K562 (cell line): Measurements from ENCODE around the gene ACY1. TPM values are rescaled to one million over a fixed set of nuclear protein-coding genes. Genes with fewer than 3 reads are reported as not detected.

Experiments
- ATAC-seq: fragments of 200-7000 bp; cut with Tn5 transposase; 3 replicates; pipeline ENCODE4 v1.9.1; 2020; ENCODE audit warnings: moderate library complexity
- BruUV-seq: library from RNA; stranded (reverse); fragments of 400-500 nt; replicated peaks from 2 replicates; lab custom pipeline; 2021; lab: Mats Ljungman, UMichigan
- CTCF ChIA-PET: fragments of 300-600 bp; formaldehyde crosslinking; extraction: SDS; loops from one replicate; lab custom pipeline; 2021; ENCODE audit warnings: low intra/inter-chr PET ratio; lab: Yijun Ruan, JAX
- POLR2A ChIA-PET: fragments of 300-600, 350-650 bp; sonication (Branson Sonifier 250); formaldehyde crosslinking; extraction: SDS; loops from one replicate; lab custom pipeline; 2021; ENCODE audit warnings: antibody characterized with exemption, inconsistent platforms; lab: Yijun Ruan, JAX
- DNase-seq, 4 experiments: peaks; one replicate each; pipeline versions ENCODE4 v3.0.0 to v3.0.0-alpha.2; 2011 to 2018; ENCODE audit warnings: low spot score in 3 of 4, mixed read lengths in 3 of 4; ENCODE audit errors: extremely low read depth in 1 of 4
- FAIRE-seq: peaks from 2 replicates; lab custom pipeline; 2011; peaks lifted over from hg19 to GRCh38; lab: Jason Lieb, UNC
- H2AFZ ChIP-seq: 2 replicates; pipeline ENCODE4 v1.6.0; 2011; ENCODE audit warnings: low read depth, low read length, control low read depth, inconsistent platforms
- H3K27ac ChIP-seq: fragments of 200-600 bp; 3 replicates; pipeline ENCODE4 v1.8.0; 2011; ENCODE audit warnings: low read depth, mild to moderate bottlenecking, control low read depth, inconsistent platforms, low read length, moderate library complexity, mixed read lengths; ENCODE audit errors: extremely low read depth
- H3K27me3 ChIP-seq, 2 experiments: fragments of 300-600 bp in 1 of 2; 2 replicates in 1 of 2; 3 replicates in 1 of 2; pipeline versions ENCODE4 v1.6.0 to v1.8.0; 2011; ENCODE audit warnings: inconsistent platforms in 2 of 2, low read length in 2 of 2, mild to moderate bottlenecking in 1 of 2, mixed read lengths in 1 of 2, moderate library complexity in 1 of 2; ENCODE audit not compliant: control insufficient read depth in 2 of 2, insufficient read depth in 2 of 2
- H3K36me3 ChIP-seq: fragments of 300-600 bp; 3 replicates; pipeline ENCODE4 v1.8.0; 2011; ENCODE audit warnings: mild to moderate bottlenecking, low read length, inconsistent platforms; ENCODE audit not compliant: control insufficient read depth, insufficient read depth
- H3K4me1 ChIP-seq, 2 experiments: fragments of 200-600 bp in 1 of 2; replicated peaks in 1 of 2; 2 replicates in 1 of 2; 3 replicates in 1 of 2; pipeline versions ENCODE4 v1.5.1 to v1.8.0; 2011; ENCODE audit warnings: inconsistent platforms in 2 of 2, low read length in 2 of 2, mild to moderate bottlenecking in 1 of 2, mixed read lengths in 1 of 2, moderate library complexity in 1 of 2; ENCODE audit not compliant: control insufficient read depth in 2 of 2, insufficient read depth in 2 of 2
- H3K4me2 ChIP-seq: 2 replicates; pipeline ENCODE4 v1.6.1; 2011; ENCODE audit warnings: low read length, control low read depth, inconsistent platforms, mixed read lengths; ENCODE audit not compliant: insufficient read depth
- H3K4me3 ChIP-seq: fragments of 200-600 bp; sonication (generic), shearing (Covaris generic); 2 replicates; pipeline ENCODE4 v1.5.1; 2016; ENCODE audit warnings: control low read depth, inconsistent platforms
- H3K79me2 ChIP-seq: fragments of 200-600 bp; 3 replicates; pipeline ENCODE4 v1.8.0; 2011; ENCODE audit warnings: low read length, inconsistent platforms; ENCODE audit not compliant: control insufficient read depth, insufficient read depth
- H3K9ac ChIP-seq, 2 experiments: 2 replicates each; pipeline versions ENCODE4 v1.6.0 to v1.6.1; 2011; ENCODE audit warnings: low read depth in 2 of 2, low read length in 2 of 2, control low read depth in 1 of 2, inconsistent platforms in 1 of 2, mild to moderate bottlenecking in 1 of 2, mixed read lengths in 1 of 2; ENCODE audit not compliant: insufficient read depth in 1 of 2
- H3K9me1 ChIP-seq: one replicate; pipeline ENCODE4 v1.6.0; 2011; ENCODE audit warnings: inconsistent platforms, mild to moderate bottlenecking, low read length, moderate library complexity; ENCODE audit not compliant: control insufficient read depth, insufficient read depth
- H3K9me3 ChIP-seq: replicated peaks from 2 replicates; pipeline ENCODE4 v1.5.1; 2011; ENCODE audit warnings: low read depth, low read length, inconsistent platforms; ENCODE audit not compliant: control insufficient read depth, insufficient read depth
- H4K20me1 ChIP-seq: replicated peaks from 2 replicates; pipeline ENCODE4 v1.6.1; 2011; ENCODE audit warnings: low read length, inconsistent platforms, mixed read lengths; ENCODE audit not compliant: control insufficient read depth, insufficient read depth
- KLF6 ChIP-seq: fragments of 250-450 bp; sonication (Bioruptor Pico); IDR thresholded peaks from 2 replicates; pipeline ENCODE4 v1.4.0; 2020; ENCODE audit warnings: mild to moderate bottlenecking, moderate library complexity, borderline replicate concordance
- MEF2A ChIP-seq: IDR thresholded peaks from 2 replicates; pipeline ENCODE4 v1.6.1; 2011; ENCODE audit warnings: low read depth, mild to moderate bottlenecking, low read length, moderate library complexity; ENCODE audit not compliant: control insufficient read depth
- NFXL1 ChIP-seq: fragments of 450-650 bp; formaldehyde crosslinking; IDR thresholded peaks from 2 replicates; pipeline ENCODE4 v1.4.0; 2021; ENCODE audit warnings: mild to moderate bottlenecking
- SMAD2 ChIP-seq: fragments of 150-350 bp; IDR thresholded peaks from 2 replicates; pipeline ENCODE4 v1.6.1; 2014; ENCODE audit warnings: low read depth, mild to moderate bottlenecking, low read length
- SMARCC2 ChIP-seq: fragments of 450-650 bp; IDR thresholded peaks from 2 replicates; pipeline ENCODE4 v1.6.1; 2017; ENCODE audit warnings: antibody characterized with exemption, moderate library complexity, mild to moderate bottlenecking, low read depth
- TAF9B ChIP-seq: fragments of 450-650 bp; IDR thresholded peaks from 2 replicates; pipeline ENCODE4 v1.6.1; 2018; ENCODE audit warnings: mild to moderate bottlenecking; ENCODE audit not compliant: partially characterized antibody
- TCF15 ChIP-seq: fragments of 250-450 bp; sonication (Bioruptor Pico); IDR thresholded peaks from 2 replicates; pipeline ENCODE4 v1.8.0; 2022; ENCODE audit warnings: moderate library complexity, mild to moderate bottlenecking, inconsistent platforms
- WGBS: fragments of 100-300 bp; shearing (Covaris generic); methylation state at CpG from one replicate; pipeline ENCODE4 v1.1.6; 2016; ENCODE audit warnings: low coverage, mixed read lengths; ENCODE audit not compliant: insufficient coverage; ENCODE audit errors: missing lambda C conversion rate; 5-methylcytosine and 5-hydroxymethylcytosine counted together
- in situ Hi-C: fragments of 300-500 bp; cut with MboI; formaldehyde crosslinking; loops from 4 replicates; pipeline ENCODE4 v1.15.0; 2018; ENCODE audit warnings: inconsistent platforms, mixed read lengths
- intact Hi-C: fragments of 100-400 bp; cut with micrococcal nuclease; formaldehyde crosslinking; loops from 2 replicates; pipeline ENCODE4 v1.14.2; 2022
- polyA plus RNA-seq, 8 experiments: library from polyadenylated mRNA; depleted of rRNA in 4 of 8; stranded (reverse) in 5 of 8; unstranded in 3 of 8; fragments of >200 nt; fragmentation: Nextera tagmentation in 2 of 8; fragmentation: Illumina TruSeq in 1 of 8; extraction: Ambion mirVana in 2 of 8; extraction: Trizol in 1 of 8; gene quantifications; 2 replicates each; pipeline versions ENCODE4 v1.2.1 to v1.2.3, GENCODE V29; 2011 to 2014; ENCODE audit warnings: inconsistent platforms in 1 of 8, missing spikeins in 1 of 8
- total RNA-seq, 7 experiments: library from RNA; depleted of rRNA in 6 of 7; stranded (reverse); fragments of >200 nt in 6 of 7; fragmentation: Illumina TruSeq in 2 of 7; extraction: Trizol in 2 of 7; gene quantifications; 2 replicates each; pipeline versions ENCODE4 v1.2.1 to v1.2.3, GENCODE V29; 2011 to 2021; ENCODE audit warnings: low replicate concordance in 1 of 7

Gene ACY1
- total and polyA plus RNA-seq, 9 of the 15 experiments (the other 6 are each of a cell fraction or from before 2014, with no cell fraction given) = 70.7 to 195 (median 123) TPM

- WGBS = 63% methylated on average over 13 of the region's 14 CpGs
- no peak for FAIRE-seq
- no peak overlapping the region for H3K9ac ChIP-seq
Observed at GRCh38 chr3:51945926-51946705, 37.2 kb upstream of the ACY1 start.

More at GRCh38 chr3:51945926-51946705, 37.2 kb upstream of the ACY1 start:
- Histone ChIP-seq H3K4me3 (no peak overlapping the region), H2AFZ (no peak overlapping the region), H3K9me3 (no peaks in the 10 kb centered on the region), H3K36me3 (no peaks in the 10 kb centered on the region), H3K27ac (no peak overlapping the region), H3K79me2 (peaks cover 7% of the 10 kb centered on the region), H3K4me1 (peaks cover 10 to 25% of the 10 kb centered on the region in 2 experiments; a peak in 4 of 5 replicates), H3K9me1 (no peaks in the 10 kb centered on the region), H3K27me3 (no peaks in the 10 kb centered on the region), H3K4me2 (no peak overlapping the region), H4K20me1 (no peaks in the 10 kb centered on the region)
- BruUV-seq = no TSS peak
- in situ Hi-C loops (no loop called here), intact Hi-C loops (no loop called here)
- CTCF ChIA-PET = no interaction called here
- ATAC-seq = no peak
- TF ChIP-seq MEF2A (no peak), SMAD2 (no peak), SMARCC2 (no peak), KLF6 (CRISPR knock-in tag) (no peak), NFXL1 (CRISPR knock-in tag) (no peak), TAF9B (no peak), TCF15 (no peak)
- POLR2A ChIA-PET = interaction anchor here (0.6 to 1.1 kb wide), 2 partner anchors 23 to 371 kb away, joined by 3 read pairs; no protein-coding TSS in a partner anchor
- no peak for DNase-seq
